Left lung (tissue), 10 donors: Measurements from ENCODE around the gene ZNF555. TPM values are rescaled to one million over a fixed set of nuclear protein-coding genes. Genes with fewer than 3 reads are reported as not detected.
"Not testable (repeated sequence)": the region's sequence is repeated elsewhere in the genome, so short reads cannot be mapped to it uniquely, and the experiment has no call there.

ENCODE experiments used
- ATAC-seq: fragments of 200-7000 bp; cut with Tn5 transposase; one replicate; pipeline ENCODE4 v1.9.1; 2020; ENCODE audit warnings: moderate library complexity
- DNase-seq, 4 donors: peaks; one replicate each; pipeline ENCODE4 v3.0.0-alpha.2; 2013 to 2020
- H3K27ac ChIP-seq, 2 donors: fragments of 200-600 bp; sonication (generic) in 1 of 2; one replicate each; pipeline versions ENCODE4 v1.5.0 to v1.8.0; 2020 to 2021
- H3K27me3 ChIP-seq, 2 donors: fragments of 200-600 bp; sonication (generic) in 1 of 2; one replicate each; pipeline versions ENCODE4 v1.5.0 to v1.8.0; 2020 to 2021
- H3K36me3 ChIP-seq, 2 donors: fragments of 200-600 bp; sonication (generic) in 1 of 2; one replicate each; pipeline versions ENCODE4 v1.5.0 to v1.8.0; 2020 to 2021
- H3K4me1 ChIP-seq, 2 donors: fragments of 200-600 bp; one replicate each; pipeline ENCODE4 v1.8.0; 2021
- H3K4me3 ChIP-seq, 2 donors: fragments of 200-600 bp; sonication (generic) in 1 of 2; one replicate each; pipeline versions ENCODE4 v1.5.0 to v1.8.0; 2020 to 2021; ENCODE audit warnings: mild to moderate bottlenecking in 1 of 2
- H3K9me3 ChIP-seq, 2 donors: fragments of 200-600 bp; sonication (generic) in 1 of 2; one replicate each; pipeline versions ENCODE4 v1.5.0 to v1.8.0; 2020 to 2021
- intact Hi-C, 2 donors: fragments of 100-400 bp; cut with DNase I; formaldehyde crosslinking; loops; one replicate each; pipeline versions ENCODE4 v1.11.2 to v1.14.2; 2022
- polyA plus RNA-seq, 6 donors: library from polyadenylated mRNA; unstranded; fragments of 120-200 nt; gene quantifications; one replicate each; pipeline ENCODE4 v1.2.1, GENCODE V29; 2013; ENCODE audit not compliant: insufficient read length in 6 of 6
- total RNA-seq, 2 donors: library from RNA; stranded (reverse); fragmentation: NEBNext Ultra II Directional; extraction: Animal tissue kit (Norgen Biotek cat#: 25700); gene quantifications; one replicate each; pipeline ENCODE4 v1.2.1, GENCODE V29; 2021
- TF ChIP-seq, protein P1 (sequence below), 2 donors: fragments of 200-600 bp; sonication (generic) in 1 of 2; IDR thresholded peaks; one replicate each; pipeline versions ENCODE4 v1.5.0 to v1.8.0; 2021; ENCODE audit warnings: antibody characterized with exemption in 2 of 2
- donor health status: DM: no; HTN: yes; CAD: no.
- donor health status: DM: no; HTN: no; CAD: no.

The ZNF555 gene
- total and polyA plus RNA-seq, 8 donors: 6.2 to 10.6 (median 9.1) TPM

GRCh38 chr19:2902590-2903218, 61.4 kb downstream of the ZNF555 start:
- H3K4me1 ChIP-seq: peaks cover 5 to 10% of the 10 kb centered on the region in 2 donors
- DNase-seq: peak in 1 of 4 donors; percentile 55
- H3K4me3 ChIP-seq: no peak overlapping the region
- no peak for ATAC-seq
- H3K27me3 ChIP-seq: no peaks in the 10 kb centered on the region
- intact Hi-C loops: no loop called here
- no peaks in the 10 kb centered on the region for H3K9me3 ChIP-seq
- H3K27ac ChIP-seq: no peak overlapping the region
- H3K36me3 ChIP-seq: no peaks in the 10 kb centered on the region
- TF ChIP-seq, protein P1, sequence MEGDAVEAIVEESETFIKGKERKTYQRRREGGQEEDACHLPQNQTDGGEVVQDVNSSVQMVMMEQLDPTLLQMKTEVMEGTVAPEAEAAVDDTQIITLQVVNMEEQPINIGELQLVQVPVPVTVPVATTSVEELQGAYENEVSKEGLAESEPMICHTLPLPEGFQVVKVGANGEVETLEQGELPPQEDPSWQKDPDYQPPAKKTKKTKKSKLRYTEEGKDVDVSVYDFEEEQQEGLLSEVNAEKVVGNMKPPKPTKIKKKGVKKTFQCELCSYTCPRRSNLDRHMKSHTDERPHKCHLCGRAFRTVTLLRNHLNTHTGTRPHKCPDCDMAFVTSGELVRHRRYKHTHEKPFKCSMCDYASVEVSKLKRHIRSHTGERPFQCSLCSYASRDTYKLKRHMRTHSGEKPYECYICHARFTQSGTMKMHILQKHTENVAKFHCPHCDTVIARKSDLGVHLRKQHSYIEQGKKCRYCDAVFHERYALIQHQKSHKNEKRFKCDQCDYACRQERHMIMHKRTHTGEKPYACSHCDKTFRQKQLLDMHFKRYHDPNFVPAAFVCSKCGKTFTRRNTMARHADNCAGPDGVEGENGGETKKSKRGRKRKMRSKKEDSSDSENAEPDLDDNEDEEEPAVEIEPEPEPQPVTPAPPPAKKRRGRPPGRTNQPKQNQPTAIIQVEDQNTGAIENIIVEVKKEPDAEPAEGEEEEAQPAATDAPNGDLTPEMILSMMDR (IDR thresholded peaks at IDR 0.05): no peak

- ATAC-seq, intact Hi-C loops: not testable (repeated sequence)
Observed at GRCh38 chr19:2903326-2903725, 62.1 kb downstream of the ZNF555 start.

GRCh38 chr19:2905918-2906519, 64.7 kb downstream of the ZNF555 start:
- Histone ChIP-seq H3K4me1 (peaks cover 5 to 10% of the 10 kb centered on the region in 2 donors), H3K4me3 (no peak overlapping the region), H3K27ac (no peak overlapping the region), H3K27me3 (no peaks in the 10 kb centered on the region), H3K9me3 (no peaks in the 10 kb centered on the region), H3K36me3 (no peaks in the 10 kb centered on the region)
- no peak for ATAC-seq
- DNase-seq: peak in 1 of 4 donors; percentile 19
- intact Hi-C loops: no loop called here
- TF ChIP-seq, protein P1 (IDR thresholded peaks at IDR 0.05): no peak

More at GRCh38 chr19:2903326-2903725, 62.1 kb downstream of the ZNF555 start:
- not testable (repeated sequence) for H3K27me3 ChIP-seq, H3K36me3 ChIP-seq, H3K27ac ChIP-seq, H3K4me3 ChIP-seq, H3K9me3 ChIP-seq
- peak in 1 of 4 donors; percentile 53 for DNase-seq
- peaks cover 5 to 10% of the 10 kb centered on the region in 2 donors for H3K4me1 ChIP-seq

DNA sequence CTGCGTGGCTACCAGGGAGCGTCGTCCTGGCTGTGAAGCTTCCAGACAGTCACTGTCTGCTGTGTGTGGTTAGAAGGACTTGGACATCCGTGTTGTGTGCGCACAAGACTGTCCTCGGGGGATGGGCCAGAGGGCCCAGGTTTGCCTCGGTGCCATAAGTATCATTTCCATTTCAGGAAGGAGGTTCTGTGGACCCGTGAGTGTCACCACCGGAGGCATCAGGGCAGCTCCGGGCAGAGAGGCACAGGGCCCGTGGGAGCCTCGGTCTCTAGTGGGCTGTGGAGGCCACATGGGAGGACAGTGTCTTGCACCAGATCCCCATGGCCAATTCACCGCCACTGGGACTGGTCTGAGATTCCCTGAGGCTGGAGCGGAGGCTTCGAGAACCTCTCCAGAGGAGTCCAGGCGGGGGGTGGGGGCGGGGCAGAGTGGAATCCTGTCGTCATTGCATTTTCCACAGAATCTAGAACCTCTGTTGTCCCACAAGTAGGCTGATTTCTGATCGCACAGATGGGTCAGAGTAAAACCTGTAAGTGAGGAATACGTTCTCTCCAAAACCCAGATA, 65.4 kb downstream of the ZNF555 start:
- ATAC-seq (no peak), DNase-seq (peak in 1 of 4 donors; percentile 61)
- TF ChIP-seq, protein P1 (IDR thresholded peaks at IDR 0.05): no peak
- H3K27ac ChIP-seq: no peak overlapping the region
- H3K4me1 ChIP-seq: peaks cover under 1 to 5% of the 10 kb centered on the region in 2 donors
- intact Hi-C loops: no loop called here
- no peaks in the 10 kb centered on the region for H3K27me3 ChIP-seq
- H3K4me3 ChIP-seq: no peak overlapping the region
- no peaks in the 10 kb centered on the region for H3K36me3 ChIP-seq
- no peaks in the 10 kb centered on the region for H3K9me3 ChIP-seq

Other genes starting within 250 kb of the ZNF555 start
- gene GNG7, start 138.8 kb upstream of the ZNF555 start, total RNA-seq: 1 to 10 TPM; 3.8 to 5.7 TPM
- gene GNG7, start 138.8 kb upstream of the ZNF555 start, polyA plus RNA-seq: 1 to 10 TPM; 4.7 to 7.1 (median 5.8) TPM
- 1 to 10 TPM in 1 of 2 donors, under 1 TPM in 1; 0.71 to 2.0 TPM for gene DIRAS1, start 120.1 kb upstream of the ZNF555 start, total RNA-seq
- 1 to 10 TPM in 5 of 6 donors, under 1 TPM in 1; 0.93 to 4.1 (median 1.5) TPM for gene DIRAS1, start 120.1 kb upstream of the ZNF555 start, polyA plus RNA-seq
- 10 to 100 TPM; 28.4 to 33.6 TPM for gene SLC39A3, start 101.5 kb upstream of the ZNF555 start, total RNA-seq
- gene SLC39A3, start 101.5 kb upstream of the ZNF555 start, polyA plus RNA-seq: 10 to 100 TPM; 18.3 to 25.3 (median 21.2) TPM
- 10 to 100 TPM; 39.6 to 46.3 TPM for gene SGTA, start 58.2 kb upstream of the ZNF555 start, total RNA-seq
- 10 to 100 TPM; 39.2 to 56.9 (median 47.7) TPM for gene SGTA, start 58.2 kb upstream of the ZNF555 start, polyA plus RNA-seq
- gene THOP1, start 56.0 kb upstream of the ZNF555 start, total RNA-seq: 10 to 100 TPM; 46.3 to 65.3 TPM
- gene THOP1, start 56.0 kb upstream of the ZNF555 start, polyA plus RNA-seq: 10 to 100 TPM; 37.6 to 52.5 (median 43.6) TPM
- 1 to 10 TPM; 2.1 to 4.1 TPM for gene ZNF554, start 21.6 kb upstream of the ZNF555 start, total RNA-seq
- gene ZNF554, start 21.6 kb upstream of the ZNF555 start, polyA plus RNA-seq: 1 to 10 TPM; 7.4 to 9.0 (median 8.5) TPM
- not detected for gene ZNF556, start 25.9 kb downstream of the ZNF555 start, total RNA-seq
- gene ZNF556, start 25.9 kb downstream of the ZNF555 start, polyA plus RNA-seq: under 1 TPM; 0.06 to 0.21 (median 0.14) TPM
- gene ZNF57, start 59.5 kb downstream of the ZNF555 start, total RNA-seq: 1 to 10 TPM; 5.7 to 6.6 TPM
- gene ZNF57, start 59.5 kb downstream of the ZNF555 start, polyA plus RNA-seq: 1 to 10 TPM; 6.6 to 7.9 (median 7.4) TPM
- gene ZNF77, start 103.5 kb downstream of the ZNF555 start, total RNA-seq: 1 to 10 TPM; 3.4 to 4.1 TPM
- gene ZNF77, start 103.5 kb downstream of the ZNF555 start, polyA plus RNA-seq: 10 to 100 TPM in 2 of 6 donors, 1 to 10 TPM in 4; 8.8 to 10.3 (median 9.7) TPM
- gene TLE6, start 136.1 kb downstream of the ZNF555 start, total RNA-seq: 1 to 10 TPM; 3.3 to 6.9 TPM
- gene TLE6, start 136.1 kb downstream of the ZNF555 start, polyA plus RNA-seq: 10 to 100 TPM; 10.2 to 16.0 (median 10.7) TPM
- gene TLE2, start 187.8 kb downstream of the ZNF555 start, total RNA-seq: 10 to 100 TPM; 35.2 to 70.5 TPM
- 100 to 1,000 TPM; 148 to 244 (median 181) TPM for gene TLE2, start 187.8 kb downstream of the ZNF555 start, polyA plus RNA-seq
- gene TLE5, start 221.0 kb downstream of the ZNF555 start, total RNA-seq: 100 to 1,000 TPM; 335 to 409 TPM
- 100 to 1,000 TPM; 715 to 954 (median 823) TPM for gene TLE5, start 221.0 kb downstream of the ZNF555 start, polyA plus RNA-seq